CD4-positive, alpha-beta T cell treated with Interleukin-12 subunit alpha and Interleukin-12 subunit beta, for 1 hour (primary cell): ENCODE results near the gene AGRN.
A peak's percentile ranks its signal among the peaks of the same experiment; 100 is the strongest.
"Not testable (repeated sequence)": the region's sequence is repeated elsewhere in the genome, so short reads cannot be mapped to it uniquely, and the experiment has no call there.

ENCODE experiments used
- DNase-seq: peaks from one replicate; pipeline ENCODE4 v3.0.0-alpha.2; 2020

The AGRN gene

DNA sequence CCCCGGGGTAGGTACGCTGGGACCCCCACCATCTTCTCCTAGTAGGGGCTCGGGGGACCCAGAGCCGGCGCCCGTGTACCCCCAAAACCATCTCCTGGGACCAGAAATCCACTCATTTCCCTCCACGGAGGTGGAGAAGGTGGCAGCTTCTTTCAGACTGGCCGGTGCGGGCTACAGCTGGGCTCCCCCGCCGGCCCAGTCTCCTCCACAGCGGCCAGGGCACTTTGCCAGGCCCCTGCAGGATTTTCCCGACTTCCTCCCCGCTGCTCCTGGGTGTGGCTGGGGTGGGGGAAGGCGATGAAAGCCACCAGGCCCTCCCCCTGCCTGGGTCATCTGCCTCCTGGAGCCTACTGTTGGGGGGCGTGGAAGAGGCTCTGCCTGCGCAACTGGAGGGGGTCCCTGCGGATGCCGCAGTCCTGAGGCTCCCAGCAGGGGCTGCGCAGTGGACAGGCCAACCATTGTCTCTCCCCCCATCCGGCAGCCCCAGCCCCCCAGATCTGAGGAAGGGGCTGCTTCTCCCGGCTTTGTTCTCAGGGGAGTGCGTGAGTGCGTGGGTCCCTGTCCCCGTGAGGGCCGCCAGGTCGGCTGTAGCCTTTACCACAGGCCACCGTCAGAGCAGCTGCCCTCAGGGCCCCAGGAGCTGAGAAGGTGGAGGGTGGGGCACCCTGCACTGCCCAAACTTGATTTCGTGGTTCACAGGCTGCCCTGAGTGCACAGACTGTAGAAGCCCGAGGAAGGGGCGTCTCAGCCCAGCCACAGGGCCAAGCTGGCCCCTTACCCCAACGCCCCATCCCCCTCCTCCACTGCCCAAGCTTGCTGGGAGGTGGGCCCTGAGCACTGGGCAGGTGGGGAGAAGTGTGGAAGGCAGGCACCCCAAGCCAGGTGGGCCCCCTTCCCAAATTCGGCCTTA, 1.3 kb downstream of the AGRN start:
- no peak for DNase-seq

DNA sequence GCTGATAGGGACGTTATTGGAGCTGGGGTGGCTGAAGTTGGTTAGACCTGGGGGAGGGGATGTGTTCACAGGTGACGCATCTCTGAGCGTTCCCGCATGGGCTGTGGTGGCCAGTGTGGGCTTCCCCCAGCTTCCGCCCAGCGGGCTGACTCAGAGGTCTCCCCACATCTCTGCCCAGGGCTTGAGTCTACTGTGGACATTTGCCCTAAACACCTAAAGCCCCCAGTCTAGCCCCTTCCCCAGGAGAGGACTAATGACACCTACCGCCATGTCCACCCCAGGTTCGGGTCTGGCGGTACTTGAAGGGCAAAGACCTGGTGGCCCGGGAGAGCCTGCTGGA, 2.0 kb downstream of the AGRN start:
- DNase-seq: no peak

DNA sequence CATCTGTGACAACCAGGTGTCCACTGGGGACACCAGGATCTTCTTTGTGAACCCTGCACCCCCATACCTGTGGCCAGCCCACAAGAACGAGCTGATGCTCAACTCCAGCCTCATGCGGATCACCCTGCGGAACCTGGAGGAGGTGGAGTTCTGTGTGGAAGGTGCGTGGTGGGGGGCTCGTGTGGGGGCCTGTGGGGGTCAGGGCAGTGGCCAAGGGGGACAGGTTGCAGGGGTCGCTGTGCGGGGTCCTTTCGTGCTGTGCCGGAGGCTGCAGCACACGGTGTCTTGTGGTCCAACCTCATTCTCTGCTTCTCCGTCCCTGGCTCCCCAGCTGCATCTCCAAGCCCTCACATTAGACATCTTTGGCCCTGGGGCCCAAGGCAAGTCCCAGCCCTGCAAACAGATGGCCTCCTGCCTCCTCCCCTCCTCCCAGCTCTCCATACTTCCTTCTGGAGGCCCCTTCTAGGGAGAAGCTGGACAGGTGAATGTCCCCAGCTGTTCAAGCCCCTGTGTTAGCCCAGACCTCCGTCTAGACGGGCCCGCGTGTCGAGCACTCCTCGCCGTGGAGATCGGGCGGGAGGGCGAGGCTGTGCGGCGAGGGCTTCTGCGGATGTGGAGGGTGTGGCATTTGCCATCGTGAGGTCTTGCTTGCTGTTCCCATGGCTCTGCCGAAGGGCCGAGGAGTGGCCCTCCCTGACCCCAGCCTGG, 2.5 kb downstream of the AGRN start:
- no peak for DNase-seq

DNA sequence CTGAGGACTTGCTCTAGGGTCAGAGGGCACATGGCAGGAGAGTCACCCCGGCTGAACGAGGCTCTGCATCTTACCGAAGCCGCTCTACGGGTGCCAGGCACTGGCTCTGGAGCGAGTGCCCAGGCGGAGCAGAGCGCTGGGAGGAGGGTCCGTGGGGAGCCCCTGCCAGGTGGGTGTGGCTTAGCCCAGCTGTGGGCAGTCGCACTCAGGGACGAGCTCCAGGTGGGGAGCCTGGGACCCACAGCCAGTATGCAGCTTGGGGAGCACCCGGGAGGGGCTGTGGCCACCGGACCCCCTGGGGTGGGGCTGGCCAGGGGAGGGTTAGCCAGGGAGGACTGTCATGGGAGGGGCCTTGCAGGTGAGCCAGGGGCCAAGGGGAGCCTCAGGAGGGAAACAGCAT, 3.8 kb downstream of the AGRN start:
- no peak for DNase-seq

DNA sequence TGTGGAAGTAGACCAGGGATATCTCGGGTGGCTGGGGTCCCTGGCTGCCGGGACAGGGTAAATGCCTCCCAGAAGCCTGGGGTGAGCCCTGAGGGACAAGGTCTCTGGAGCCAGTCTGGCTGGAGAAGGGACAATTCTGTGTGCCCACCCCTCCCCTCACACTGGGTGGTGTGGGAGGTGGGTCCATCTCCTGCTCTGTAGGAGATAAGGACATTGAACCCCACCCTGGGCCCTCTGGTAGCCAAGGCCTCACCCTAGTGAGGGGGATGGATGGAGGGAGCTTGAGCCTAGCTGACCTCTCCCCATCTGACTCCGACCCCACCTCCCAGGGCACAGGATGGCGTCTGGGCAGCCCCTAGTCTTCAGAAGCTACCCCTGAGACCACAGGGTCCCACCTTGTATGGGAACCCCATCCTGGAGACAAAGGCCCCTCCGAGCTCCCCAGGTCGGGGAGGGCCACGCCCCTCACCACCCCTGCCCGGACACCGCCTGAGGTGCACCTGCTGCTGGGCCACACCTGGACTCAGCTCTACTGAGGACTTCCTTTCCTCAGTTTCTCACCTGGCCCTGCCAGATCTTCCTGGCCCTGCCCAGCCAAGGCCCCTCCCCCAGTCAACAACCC, 4.3 kb downstream of the AGRN start:
- no peak for DNase-seq

DNA sequence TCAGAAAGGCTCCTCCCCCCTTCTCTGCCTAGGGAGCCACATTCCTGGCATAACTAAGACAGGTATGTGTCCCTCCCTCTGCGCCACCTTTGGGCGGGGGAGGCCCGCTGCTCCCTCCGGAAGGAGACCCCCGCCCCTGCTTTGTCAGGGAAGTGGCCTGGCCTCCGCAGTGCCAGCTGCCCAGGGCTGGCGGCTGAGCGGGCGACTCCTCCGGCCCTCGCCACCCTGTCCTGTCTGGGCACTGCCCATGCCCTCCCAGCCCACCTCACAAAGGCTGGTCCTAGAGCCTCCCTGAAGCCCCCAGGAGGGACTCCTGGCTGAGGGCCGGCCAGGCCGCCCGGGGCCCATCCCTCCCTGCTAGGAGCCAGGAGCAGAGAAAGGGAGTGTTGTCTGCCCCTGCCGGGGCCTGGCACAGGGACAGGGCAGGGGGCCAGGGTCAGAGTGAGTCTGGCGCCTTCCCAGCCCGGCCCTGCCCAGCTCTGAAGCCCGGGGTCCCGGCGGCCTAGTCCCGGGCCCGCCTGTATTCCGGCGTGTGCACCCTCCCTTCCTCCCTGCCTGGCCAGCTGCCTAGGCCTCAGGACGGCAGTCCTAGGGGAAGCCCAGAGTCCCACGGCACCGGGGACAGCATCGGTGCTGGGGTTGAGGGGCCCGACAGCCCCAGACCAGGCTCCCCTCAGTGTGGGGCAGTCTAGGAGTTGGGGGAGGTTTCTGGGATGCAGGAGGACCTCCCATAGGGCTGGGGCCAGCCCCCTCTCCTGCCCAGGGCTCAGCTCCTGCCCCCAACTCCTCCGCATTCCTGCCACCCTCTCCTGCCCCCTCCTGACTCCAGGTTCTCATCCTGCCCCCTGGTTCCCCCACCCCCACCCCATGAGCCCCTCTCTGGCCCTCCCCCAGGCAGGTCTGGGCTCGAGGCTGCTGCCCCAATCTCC, 5.1 kb downstream of the AGRN start:
- DNase-seq: no peak

DNA sequence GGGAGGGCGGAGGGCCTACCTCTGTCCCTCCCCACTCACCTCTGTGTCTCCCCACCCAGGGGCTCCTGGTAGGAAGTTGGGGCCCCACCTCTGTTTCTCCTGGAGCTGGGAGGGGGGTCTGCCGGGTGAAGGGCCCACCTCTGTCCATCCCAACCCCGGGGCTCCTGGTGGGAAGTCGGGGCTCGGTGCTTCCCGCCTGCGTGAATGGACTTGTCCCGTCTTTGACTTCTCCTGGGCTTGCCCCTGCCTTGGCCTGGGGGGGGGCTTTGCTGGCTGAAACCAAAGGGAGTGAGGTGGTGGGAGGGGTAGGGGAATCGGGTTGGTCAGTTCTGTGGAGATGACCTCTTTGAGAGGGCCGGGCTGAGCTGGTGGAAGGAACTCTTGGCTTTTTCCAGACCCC, 5.8 kb downstream of the AGRN start:
- DNase-seq: no peak

DNA sequence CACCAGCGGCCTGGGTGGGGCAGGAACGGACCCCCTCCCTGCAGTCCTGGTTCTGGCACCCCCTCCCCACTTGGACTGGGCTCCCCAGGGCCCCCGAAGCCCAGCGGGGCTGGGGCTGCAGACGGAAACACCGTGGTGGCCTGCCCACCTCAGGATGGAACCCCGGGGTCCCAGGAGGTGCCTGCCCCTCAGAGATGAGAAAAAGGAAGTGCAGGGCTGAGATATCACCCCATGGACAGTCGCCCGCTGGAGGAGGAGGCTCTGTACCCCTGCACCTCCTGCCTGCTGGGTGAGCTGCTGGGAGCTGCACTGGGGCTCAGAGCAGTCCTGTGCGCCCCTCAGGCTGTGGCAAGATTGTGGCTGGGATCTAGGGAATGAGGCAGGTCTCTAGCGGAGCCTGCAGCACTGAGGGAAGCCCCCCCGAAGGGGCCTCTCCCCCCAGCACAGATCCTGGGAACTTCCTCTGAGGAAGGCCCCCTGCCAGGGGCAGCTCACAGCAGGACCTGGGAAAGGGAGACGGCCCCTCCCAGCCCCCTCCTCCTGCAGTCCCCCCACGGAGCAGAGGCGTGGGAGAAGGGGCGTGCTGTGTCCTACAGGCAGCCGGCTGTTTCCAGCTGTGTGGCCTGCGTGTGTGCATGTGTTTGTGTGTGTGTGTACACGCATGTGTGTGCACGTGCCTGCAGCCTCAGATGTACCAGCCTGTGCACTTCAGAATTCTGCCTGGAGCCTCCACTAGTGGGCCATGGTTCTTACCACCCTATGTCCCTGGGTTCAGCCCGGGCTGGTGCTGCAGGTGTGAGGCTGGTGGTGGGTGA, 6.9 kb downstream of the AGRN start:
- DNase-seq: no peak

DNA sequence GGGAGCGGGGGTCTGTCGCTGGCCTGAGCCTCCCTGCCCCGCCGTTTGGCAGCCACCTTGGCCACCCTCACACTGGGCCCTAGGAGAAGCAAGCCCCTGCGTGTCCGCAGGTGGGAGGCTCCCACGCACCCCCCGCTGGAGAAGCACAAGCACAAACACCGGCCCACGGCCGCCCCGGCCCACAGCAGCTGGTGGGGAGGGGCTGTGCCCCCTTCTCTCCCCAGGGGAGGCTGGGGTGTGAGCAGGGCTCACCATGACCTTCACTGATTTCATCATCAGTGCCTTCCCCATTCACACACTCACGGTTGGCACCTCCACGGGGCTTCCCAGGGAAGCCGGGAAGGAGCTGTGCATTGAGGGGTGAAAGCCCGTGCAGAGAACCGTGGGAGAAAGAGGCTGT, 7.9 kb downstream of the AGRN start:
- DNase-seq: no peak

DNA sequence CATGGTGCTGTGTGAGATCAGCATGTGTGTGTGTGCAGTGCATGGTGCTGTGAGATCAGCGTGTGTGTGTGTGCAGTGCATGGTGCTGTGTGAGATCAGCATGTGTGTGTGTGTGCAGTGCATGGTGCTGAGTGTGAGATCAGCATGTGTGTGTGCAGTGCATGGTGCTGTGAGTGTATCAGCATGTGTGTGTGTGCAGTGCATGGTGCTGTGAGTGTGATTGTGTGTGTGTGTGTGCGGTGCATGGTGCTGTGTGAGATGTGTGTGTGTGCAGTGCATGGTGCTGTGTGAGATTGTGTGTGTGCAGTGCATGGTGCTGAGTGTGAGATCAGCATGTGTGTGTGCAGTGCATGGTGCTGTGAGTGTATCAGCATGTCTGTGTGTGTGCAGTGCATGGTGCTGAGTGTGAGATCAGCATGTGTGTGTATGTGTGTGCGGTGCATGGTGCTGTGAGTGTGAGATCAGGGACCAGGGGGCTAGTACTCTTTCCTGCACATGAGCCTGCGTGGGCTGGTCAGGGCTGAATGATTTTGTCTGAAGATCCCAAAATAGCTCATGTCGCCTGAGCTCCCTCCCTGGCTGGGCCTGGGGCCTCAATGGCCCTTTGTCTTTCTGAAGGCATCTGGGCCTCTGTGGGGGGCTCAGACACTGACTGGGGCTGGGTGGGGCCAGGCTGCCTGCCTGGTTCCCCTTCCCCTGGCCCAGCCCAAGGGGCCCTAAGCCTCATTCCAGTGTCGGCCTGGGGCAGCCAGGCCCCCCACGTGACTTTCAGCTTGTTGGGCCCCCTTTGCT, 11.1 kb downstream of the AGRN start:
- DNase-seq: not testable (repeated sequence)

DNA sequence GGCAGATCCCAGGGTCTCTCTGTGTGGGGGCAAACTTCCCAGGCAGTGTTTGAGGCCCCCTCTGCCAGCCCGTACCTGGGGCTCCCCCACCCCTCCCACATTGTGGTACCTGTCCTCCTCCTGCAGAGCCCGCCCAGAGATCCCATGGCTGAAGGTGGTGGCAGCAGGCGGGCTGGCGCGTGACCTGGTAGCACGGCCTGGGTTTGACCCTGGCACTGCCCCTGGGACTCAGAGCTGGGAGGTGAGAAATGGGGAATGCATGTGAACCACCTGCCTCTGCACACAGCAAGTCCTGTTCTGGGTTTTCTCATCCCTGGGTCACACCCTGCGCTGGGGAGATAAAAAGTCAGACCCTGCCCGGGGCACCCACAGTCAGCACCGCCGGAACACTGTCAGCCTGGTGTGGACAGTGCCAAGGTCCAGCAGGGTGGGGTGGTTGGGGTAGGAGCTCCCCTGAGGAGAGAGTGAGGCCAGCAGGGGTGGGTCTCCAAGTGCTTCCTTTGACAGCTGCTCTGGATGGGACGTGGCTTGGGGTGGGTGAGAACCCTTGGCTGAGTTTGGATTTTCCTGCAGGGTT, 11.8 kb downstream of the AGRN start:
- DNase-seq: no peak

DNA sequence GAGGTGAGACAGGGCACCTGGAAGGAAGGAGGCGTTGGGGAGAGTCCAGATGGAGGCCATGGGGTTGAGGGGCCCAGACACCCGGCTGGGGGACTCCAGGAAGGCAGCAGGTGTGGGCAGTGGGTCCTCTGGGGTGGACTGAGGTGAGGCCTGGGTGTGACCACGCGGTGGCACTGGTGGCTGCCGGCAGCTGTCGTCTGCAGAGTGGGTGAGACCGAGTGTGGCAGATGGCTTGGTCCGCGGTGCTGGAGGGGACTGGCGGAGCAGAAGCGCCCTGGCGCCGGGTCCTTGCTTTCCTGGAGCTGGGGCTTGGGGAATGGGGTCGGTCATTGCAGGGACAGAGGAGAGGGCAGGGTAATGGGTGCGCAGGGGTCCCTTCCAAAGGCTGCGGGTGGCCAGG, 12.5 kb downstream of the AGRN start:
- DNase-seq: no peak

DNA sequence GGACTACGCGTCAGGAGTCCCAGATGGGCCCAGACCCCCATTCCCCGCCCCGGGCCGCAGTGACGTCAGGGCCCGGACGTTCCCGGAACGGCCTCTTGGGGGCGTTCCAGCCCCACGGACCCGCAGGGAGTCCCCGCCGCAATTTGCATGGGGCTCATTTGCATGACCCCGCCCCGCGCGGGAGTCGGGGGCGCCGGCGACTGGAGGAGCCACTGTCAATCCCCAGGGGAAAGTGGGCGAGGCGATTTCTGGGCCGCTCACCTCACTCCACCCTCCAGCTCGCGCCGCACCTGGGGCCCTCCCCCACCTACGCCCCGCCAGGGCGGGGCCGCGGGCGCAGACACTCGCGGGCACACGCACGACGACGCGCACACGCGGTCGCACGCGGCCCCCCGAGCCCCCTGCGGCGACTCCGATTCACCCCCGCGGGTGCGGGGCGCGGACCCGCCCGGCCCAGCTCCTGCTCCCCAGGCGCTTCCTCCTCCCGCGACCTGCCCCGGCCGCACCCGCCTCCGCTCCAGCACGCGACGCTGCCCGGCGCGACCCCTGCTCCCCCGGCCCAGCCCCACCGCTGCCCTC, 13.2 kb downstream of the AGRN start:
- DNase-seq: peak; percentile 88

DNA sequence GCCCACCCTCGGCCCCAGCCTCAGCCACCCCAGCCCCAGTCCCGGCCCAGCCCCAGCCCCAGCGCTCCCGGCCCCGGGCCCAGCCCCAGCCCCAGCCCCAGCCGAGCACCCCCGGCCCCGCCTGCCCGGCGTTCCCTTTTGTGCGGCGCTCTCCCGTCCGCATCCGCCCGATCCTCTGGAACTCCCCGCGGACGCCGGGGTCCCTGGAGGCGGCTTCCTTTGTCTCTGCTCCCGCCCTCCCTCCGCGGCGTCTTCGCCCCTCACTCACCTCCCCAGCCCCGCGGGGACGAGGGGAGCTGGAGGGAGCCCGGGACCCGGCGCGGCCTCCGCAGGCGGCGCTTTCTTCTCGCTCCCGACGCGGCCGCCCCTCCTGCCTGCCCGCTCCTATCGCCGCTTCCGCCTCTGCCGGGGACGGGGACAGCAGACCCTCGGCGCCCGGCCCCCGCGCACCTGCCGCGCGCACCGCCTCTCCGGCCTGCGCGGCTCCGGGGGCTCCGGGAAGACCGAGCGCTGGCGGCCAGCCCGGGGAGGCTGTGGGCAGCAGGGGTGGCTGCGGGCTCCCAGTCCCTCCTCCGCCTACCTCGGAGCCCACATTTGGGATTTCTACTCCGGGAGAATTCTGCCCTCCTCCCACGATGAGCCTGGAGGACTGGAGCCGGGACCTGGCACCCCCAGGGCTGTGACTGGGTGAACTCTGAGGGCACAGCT, 14.0 kb downstream of the AGRN start:
- no peak for DNase-seq

DNA sequence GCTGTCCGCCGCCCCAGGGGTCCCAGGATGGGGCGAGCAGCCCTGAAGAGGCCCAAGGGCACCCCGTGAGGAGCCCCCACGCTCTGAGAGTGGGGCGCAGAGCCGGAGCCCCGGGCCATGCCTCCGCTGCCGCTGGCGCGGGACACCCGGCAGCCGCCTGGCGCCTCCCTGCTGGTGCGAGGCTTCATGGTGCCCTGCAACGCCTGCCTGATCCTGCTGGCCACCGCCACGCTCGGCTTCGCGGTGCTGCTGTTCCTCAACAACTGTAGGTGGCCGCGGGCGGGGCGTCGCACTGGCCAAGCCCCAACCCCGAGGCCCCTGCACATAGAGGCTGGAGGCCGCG, 14.5 kb downstream of the AGRN start:
- no peak for DNase-seq

DNA sequence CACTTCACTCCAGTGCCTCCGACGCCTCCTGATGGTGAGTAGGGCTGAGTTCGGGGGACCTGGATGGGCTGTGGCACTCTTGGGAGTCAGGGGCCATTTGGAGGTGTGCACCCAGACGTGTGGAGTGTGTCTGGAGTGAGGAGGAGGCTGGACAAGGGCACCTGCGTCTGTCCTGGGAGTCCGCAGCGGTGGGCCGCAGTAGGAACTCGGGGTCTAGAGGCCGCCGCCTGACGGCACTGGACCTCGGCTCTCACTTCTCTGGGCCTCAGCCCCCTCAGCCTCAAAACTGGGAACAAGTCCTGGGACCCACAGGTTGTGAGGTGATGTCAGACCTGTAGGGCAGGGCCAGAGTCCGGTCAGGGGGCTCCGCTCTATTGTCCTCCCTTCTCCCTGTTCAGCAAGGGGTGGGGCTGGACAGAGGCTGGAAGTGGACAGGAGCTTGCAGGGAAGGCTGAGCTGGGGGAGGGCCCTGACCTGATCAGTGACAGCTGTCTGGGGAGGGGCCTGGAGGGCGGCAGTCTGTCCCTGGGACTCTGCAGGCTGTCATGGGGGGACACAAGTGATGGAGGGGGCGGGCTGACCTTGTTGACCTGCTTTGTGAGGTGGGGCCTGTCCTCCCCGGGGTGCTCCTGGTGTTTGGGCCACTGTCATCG, 15.5 kb downstream of the AGRN start:
- DNase-seq: no peak

DNA sequence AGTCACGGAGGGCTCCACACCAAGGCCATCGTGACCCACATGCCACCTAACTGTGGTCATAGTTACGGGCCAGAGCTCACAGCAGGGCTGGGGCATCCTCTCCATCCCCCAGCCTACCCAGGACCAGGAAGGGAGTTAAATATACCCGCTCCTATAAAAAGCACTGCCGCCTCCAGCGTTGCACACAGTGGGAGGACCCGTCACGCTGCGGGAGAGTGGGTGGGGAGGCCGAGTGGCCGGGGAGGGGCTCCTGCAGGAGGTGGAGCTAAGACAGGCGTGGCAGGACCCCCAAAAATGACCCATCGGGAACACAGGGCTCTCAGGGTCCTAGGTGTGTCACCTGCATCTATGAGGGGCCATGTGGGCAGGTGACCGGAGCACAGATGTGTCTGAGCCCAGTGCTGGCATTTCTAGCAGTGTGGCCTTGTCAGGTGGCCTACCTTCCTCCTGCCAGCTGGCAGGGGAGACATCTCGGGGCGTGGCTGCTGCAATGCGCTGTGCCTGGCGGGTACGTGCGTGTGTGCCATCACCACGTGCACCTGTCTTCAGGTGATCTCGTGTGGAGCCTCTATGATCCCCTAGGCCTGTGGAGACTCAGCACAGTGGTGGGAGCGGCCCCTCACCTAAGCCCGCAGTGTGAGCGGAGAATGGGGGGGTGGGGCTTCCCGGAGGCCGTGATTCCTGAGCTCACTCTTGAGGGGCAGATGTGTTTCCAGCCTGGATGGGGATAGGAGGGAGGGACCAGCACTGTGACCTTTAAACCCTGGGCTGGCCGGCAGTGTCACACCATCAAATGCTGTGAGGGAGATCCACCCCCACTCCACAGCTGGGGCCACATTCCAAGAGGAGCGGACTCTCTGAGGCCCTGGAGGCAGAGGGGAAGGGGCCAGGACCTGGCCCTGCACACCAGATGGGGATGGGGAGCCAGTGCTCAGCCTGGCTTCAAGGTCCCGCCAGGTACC, 17.7 kb downstream of the AGRN start:
- no peak for DNase-seq

DNA sequence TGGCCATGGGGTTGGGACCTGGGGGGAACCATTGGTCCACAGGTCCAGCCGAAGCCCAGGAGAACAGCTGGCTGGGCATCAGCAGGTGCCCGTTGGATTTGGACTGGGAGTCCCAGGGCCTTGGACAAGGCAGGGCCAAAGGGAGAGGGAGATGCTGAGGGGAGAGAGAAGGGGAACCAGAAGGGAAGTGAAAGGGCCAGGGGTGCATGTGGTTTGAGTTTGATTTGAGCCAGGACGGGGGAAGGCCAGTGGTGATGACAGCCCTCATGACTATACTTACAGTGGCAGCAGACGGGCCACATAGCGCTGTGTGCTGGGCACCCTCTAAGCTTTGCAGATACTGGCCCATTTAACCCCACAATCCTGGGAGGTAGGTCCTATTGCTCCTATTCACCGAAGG, 18.8 kb downstream of the AGRN start:
- no peak for DNase-seq
